NCI-H2171 (cell line): ENCODE results near the gene MLLT6.

Experiments used
- DNase-seq: peaks from one replicate; lab custom pipeline; 2025; lab: John Stamatoyannopoulos, UW

MLLT6 gene

GRCh38 chr17:38728290-38728831, 23.3 kb downstream of the MLLT6 start:
- DNase-seq = no peak

GRCh38 chr17:38729368-38729885, 24.4 kb downstream of the MLLT6 start:
- no peak for DNase-seq

GRCh38 chr17:38729886-38730525, 24.9 kb downstream of the MLLT6 start, which contains the start of gene CISD3:
Gene CISD3 (plus strand): TSS chr17:38730341. CDS start chr17:38730359, 18 bp downstream.
- DNase-seq = peak; percentile 88

- no peak for DNase-seq
Observed at GRCh38 chr17:38730526-38731379, 25.7 kb downstream of the MLLT6 start.

GRCh38 chr17:38731526-38732294, 26.6 kb downstream of the MLLT6 start:
- no peak for DNase-seq

- no peak for DNase-seq
Observed at GRCh38 chr17:38732376-38733281, 27.6 kb downstream of the MLLT6 start.

- no peak for DNase-seq
Observed at GRCh38 chr17:38733282-38733981, 28.4 kb downstream of the MLLT6 start.

GRCh38 chr17:38733982-38734973, 29.2 kb downstream of the MLLT6 start:
- no peak for DNase-seq

- peak; percentile 22 for DNase-seq
Observed at GRCh38 chr17:38735161-38735997, 30.3 kb downstream of the MLLT6 start.

- no peak for DNase-seq
Observed at GRCh38 chr17:38738007-38738662, 33.1 kb downstream of the MLLT6 start.

GRCh38 chr17:38738686-38739085, 33.6 kb downstream of the MLLT6 start:
- no peak for DNase-seq

- no peak for DNase-seq
Observed at GRCh38 chr17:38739305-38739704, 34.2 kb downstream of the MLLT6 start.

- DNase-seq = no peak
Observed at GRCh38 chr17:38740044-38740443, 35.0 kb downstream of the MLLT6 start.

- DNase-seq = no peak
Observed at GRCh38 chr17:38740806-38741205, 35.7 kb downstream of the MLLT6 start.

GRCh38 chr17:38741461-38741860, 36.4 kb downstream of the MLLT6 start:
- no peak for DNase-seq

- DNase-seq = no peak
Observed at GRCh38 chr17:38741921-38742410, 36.9 kb downstream of the MLLT6 start.
